GM03348 (cell line): ENCODE results near the gene HOXD8.

Source experiments
- DNase-seq: peaks from one replicate; pipeline ENCODE4 v3.0.0; 2012; ENCODE audit warnings: low spot score

Gene HOXD8

GRCh38 chr2:176128982-176129796, at the start of gene HOXD8:
TSS of gene HOXD8 (plus strand) at chr2:176129705. CDS start at chr2:176130367, 662 bp downstream.
- peak; percentile 89 for DNase-seq

- peak; percentile 85 for DNase-seq
These were observed 49.5 kb upstream of the HOXD8 start for GRCh38 chr2:176079831-176080539.

GRCh38 chr2:176080540-176081375, 48.7 kb upstream of the HOXD8 start:
- no peak for DNase-seq

- no peak for DNase-seq
These were observed 48.1 kb upstream of the HOXD8 start for GRCh38 chr2:176081376-176081836.

- no peak for DNase-seq
These were observed 47.5 kb upstream of the HOXD8 start for GRCh38 chr2:176081837-176082524.

- DNase-seq, result no peak
These were observed 47.0 kb upstream of the HOXD8 start for GRCh38 chr2:176082525-176082823.

- DNase-seq, result no peak
These were observed 46.4 kb upstream of the HOXD8 start for GRCh38 chr2:176082824-176083751.

- DNase-seq, result no peak
These were observed 45.7 kb upstream of the HOXD8 start, which contains the start of gene EVX2 for GRCh38 chr2:176083796-176084261. TSS of gene EVX2 (minus strand) at chr2:176083962. CDS start at chr2:176083776, 186 bp downstream.

GRCh38 chr2:176084611-176085119, 44.8 kb upstream of the HOXD8 start:
- DNase-seq, result no peak

GRCh38 chr2:176085120-176085788, 44.3 kb upstream of the HOXD8 start:
- DNase-seq, result no peak

GRCh38 chr2:176085861-176086771, 43.4 kb upstream of the HOXD8 start:
- DNase-seq, result peak; percentile 67

GRCh38 chr2:176087330-176088047, 42.0 kb upstream of the HOXD8 start:
- DNase-seq, result no peak

- peak; percentile 86 for DNase-seq
These were observed 41.2 kb upstream of the HOXD8 start for GRCh38 chr2:176088048-176088936.

- DNase-seq, result no peak
These were observed 40.3 kb upstream of the HOXD8 start for GRCh38 chr2:176088937-176089842.

GRCh38 chr2:176089843-176090395, 39.6 kb upstream of the HOXD8 start:
- DNase-seq, result no peak

- no peak for DNase-seq
These were observed 38.6 kb upstream of the HOXD8 start for GRCh38 chr2:176090862-176091261.
